T47D (cell line): ENCODE measurements around the gene GDF10.

ENCODE experiments used
- DNase-seq, 2 experiments: peaks; one replicate each; pipeline versions ENCODE4 v3.0.0 to v3.0.0-alpha.2; 2011 to 2012; ENCODE audit warnings: low read depth in 1 of 2, low spot score in 1 of 2
- JUND ChIP-seq: IDR thresholded peaks from 2 replicates; pipeline ENCODE4 v1.6.1; 2012; ENCODE audit warnings: low read depth
- in situ Hi-C: cut with HindIII; loops from 2 replicates; pipeline ENCODE4 v1.10.0; 2016; ENCODE audit warnings: low sequenced_read_pairs, low pct_unique_long_range_greater_than_20kb

Gene GDF10

GRCh38 chr10:47339186-47339735 is 39.3 kb downstream of the GDF10 start:
- DNase-seq = no peak
- no peak for TF ChIP-seq JUND
- in situ Hi-C loops = no loop called here

DNA sequence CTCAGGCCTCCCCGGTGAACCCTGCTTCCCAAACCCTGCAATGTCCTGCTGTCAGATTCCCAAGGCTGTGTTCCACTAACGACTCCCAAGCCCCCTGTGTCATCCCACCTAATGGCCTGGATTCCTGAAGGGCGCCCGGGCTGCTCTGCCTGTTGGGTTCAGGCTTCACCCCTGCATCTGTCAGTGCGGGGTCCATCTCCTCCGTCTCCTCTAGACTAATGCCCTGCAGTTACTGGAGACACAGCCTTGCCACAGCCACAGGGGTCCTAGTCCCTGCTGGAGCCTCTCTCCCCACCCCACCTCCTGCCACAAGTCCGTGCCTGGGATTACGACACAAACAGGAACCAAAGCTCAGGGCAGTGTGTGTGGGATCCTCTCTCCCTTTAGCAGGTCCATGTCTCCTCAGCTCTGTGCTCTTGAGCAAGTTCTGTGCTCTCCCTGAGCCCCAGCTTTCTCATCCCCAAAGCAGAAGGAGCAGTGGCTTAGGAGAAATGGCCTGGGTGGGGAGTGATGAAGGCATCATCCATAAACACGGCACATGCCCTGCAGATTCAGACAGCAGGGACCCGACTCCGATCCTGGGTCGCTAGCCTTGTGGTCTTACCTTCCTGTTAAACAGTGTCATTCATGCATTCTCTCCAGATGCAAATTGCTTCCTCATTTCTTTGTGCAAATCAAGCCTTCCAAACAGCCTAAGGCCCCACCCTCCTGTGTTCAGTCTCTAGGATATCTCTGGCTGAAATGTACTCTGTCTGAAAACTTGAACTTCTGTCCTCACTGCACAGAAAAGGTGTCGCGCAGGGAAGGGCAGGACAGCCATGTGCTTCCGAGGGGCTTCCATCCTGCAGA is 40.0 kb downstream of the GDF10 start:
- in situ Hi-C loops = no loop called here
- no peak for DNase-seq
- TF ChIP-seq JUND = no peak

GRCh38 chr10:47340608-47341170 is 40.7 kb downstream of the GDF10 start:
- in situ Hi-C loops = no loop called here
- DNase-seq = peak; percentile 63 to 72
- no peak for TF ChIP-seq JUND

- in situ Hi-C loops = no loop called here
- no peak for DNase-seq
- TF ChIP-seq JUND = no peak
Observed at GRCh38 chr10:47344996-47345870, 45.2 kb downstream of the GDF10 start.

- no peak for DNase-seq
- in situ Hi-C loops = no loop called here
- no peak for TF ChIP-seq JUND
Observed at GRCh38 chr10:47346581-47347302, 46.7 kb downstream of the GDF10 start.

DNA sequence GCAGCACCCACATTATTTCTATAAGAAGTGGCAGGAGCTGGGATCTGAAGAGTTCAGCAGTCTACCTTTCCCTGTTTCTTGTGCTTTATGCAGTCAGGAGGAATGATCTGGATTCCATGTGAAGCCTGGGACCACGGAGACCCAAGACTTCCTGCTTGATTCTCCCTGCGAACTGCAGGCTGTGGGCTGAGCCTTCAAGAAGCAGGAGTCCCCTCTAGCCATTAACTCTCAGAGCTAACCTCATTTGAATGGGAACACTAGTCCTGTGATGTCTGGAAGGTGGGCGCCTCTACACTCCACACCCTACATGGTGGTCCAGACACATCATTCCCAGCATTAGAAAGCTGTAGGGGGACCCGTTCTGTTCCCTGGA is 47.3 kb downstream of the GDF10 start:
- no peak for TF ChIP-seq JUND

DNA sequence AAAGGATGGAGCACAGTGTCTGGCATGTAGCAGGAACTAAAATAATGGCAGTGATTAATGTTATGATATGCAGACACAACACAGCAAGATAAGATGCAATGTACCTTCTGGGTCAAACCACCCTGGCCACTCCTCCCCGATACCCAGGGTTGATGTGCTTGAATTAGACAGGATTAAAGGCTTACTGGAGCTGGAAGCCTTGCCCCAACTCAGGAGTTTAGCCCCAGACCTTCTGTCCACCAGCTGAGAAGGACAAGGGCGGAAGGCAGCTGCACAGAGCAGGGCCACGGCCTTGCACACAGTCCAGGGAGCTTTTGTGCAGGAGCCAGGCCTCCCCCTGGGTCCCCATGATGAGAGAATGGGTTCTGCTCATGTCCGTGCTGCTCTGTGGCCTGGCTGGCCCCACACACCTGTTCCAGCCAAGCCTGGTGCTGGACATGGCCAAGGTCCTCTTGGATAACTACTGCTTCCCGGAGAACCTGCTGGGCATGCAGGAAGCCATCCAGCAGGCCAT is 48.2 kb downstream of the GDF10 start, which contains the start of gene RBP3:
Gene RBP3, plus strand, starts transcription at position 226 of the 514 bp plus-strand sequence. Its CDS starts 122 bp downstream, at position 348.
- DNase-seq = no peak
- TF ChIP-seq JUND = no peak
- in situ Hi-C loops = no loop called here

More for the DNA sequence above, 47.3 kb downstream of the GDF10 start:
- in situ Hi-C loops = no loop called here
- DNase-seq = no peak

DNA sequence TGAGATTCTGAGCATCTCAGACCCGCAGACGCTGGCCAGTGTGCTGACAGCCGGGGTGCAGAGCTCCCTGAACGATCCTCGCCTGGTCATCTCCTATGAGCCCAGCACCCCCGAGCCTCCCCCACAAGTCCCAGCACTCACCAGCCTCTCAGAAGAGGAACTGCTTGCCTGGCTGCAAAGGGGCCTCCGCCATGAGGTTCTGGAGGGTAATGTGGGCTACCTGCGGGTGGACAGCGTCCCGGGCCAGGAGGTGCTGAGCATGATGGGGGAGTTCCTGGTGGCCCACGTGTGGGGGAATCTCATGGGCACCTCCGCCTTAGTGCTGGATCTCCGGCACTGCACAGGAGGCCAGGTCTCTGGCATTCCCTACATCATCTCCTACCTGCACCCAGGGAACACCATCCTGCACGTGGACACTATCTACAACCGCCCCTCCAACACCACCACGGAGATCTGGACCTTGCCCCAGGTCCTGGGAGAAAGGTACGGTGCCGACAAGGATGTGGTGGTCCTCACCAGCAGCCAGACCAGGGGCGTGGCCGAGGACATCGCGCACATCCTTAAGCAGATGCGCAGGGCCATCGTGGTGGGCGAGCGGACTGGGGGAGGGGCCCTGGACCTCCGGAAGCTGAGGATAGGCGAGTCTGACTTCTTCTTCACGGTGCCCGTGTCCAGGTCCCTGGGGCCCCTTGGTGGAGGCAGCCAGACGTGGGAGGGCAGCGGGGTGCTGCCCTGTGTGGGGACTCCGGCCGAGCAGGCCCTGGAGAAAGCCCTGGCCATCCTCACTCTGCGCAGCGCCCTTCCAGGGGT is 48.9 kb downstream of the GDF10 start:
- in situ Hi-C loops = no loop called here
- DNase-seq = no peak
- no peak for TF ChIP-seq JUND

GRCh38 chr10:47349516-47349915 is 49.5 kb downstream of the GDF10 start:
- in situ Hi-C loops = no loop called here
- TF ChIP-seq JUND = no peak

DNA sequence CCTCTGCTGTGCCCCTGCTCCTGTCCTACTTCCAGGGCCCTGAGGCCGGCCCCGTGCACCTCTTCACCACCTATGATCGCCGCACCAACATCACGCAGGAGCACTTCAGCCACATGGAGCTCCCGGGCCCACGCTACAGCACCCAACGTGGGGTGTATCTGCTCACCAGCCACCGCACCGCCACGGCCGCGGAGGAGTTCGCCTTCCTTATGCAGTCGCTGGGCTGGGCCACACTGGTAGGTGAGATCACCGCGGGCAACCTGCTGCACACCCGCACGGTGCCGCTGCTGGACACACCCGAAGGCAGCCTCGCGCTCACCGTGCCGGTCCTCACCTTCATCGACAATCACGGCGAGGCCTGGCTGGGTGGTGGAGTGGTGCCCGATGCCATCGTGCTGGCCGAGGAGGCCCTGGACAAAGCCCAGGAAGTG is 50.0 kb downstream of the GDF10 start:
- TF ChIP-seq JUND = no peak
- in situ Hi-C loops = no loop called here

More at GRCh38 chr10:47349516-47349915, 49.5 kb downstream of the GDF10 start:
- no peak for DNase-seq

More for the DNA sequence above, 50.0 kb downstream of the GDF10 start:
- no peak for DNase-seq
